GM12801 (cell line): ENCODE measurements around the gene SPOP.

Experiments used
- CTCF ChIP-seq: IDR thresholded peaks from one replicate; pipeline ENCODE4 v1.5.1; 2011; ENCODE audit warnings: control low read depth; ENCODE audit not compliant: insufficient read length; ENCODE audit errors: extremely low read depth

The SPOP gene

GRCh38 chr17:49700960-49701359 is 23.1 kb upstream of the SPOP start:
- no peak for TF ChIP-seq CTCF

- no peak for TF ChIP-seq CTCF
Measured at GRCh38 chr17:49699966-49700575, 22.2 kb upstream of the SPOP start.

- no peak for TF ChIP-seq CTCF
Measured at GRCh38 chr17:49698005-49698404, 20.1 kb upstream of the SPOP start.

- TF ChIP-seq CTCF, result no peak
Measured at GRCh38 chr17:49696233-49696761, 18.4 kb upstream of the SPOP start.

GRCh38 chr17:49695698-49696232 is 17.9 kb upstream of the SPOP start:
- TF ChIP-seq CTCF, result no peak

GRCh38 chr17:49694847-49695697 is 17.2 kb upstream of the SPOP start:
- TF ChIP-seq CTCF, result no peak

GRCh38 chr17:49692751-49693150 is 14.9 kb upstream of the SPOP start:
- no peak for TF ChIP-seq CTCF
